Stimulated activated CD4-positive, alpha-beta T cell treated with anti-CD3 and anti-CD28 coated beads, Interleukin-15, amount 100 ng/mL, for 24 hours (primary cell): ENCODE results near the gene NES.
A peak's percentile ranks its signal among the peaks of the same experiment; 100 is the strongest.

Experiments
- DNase-seq: peaks from one replicate; pipeline ENCODE4 v3.0.0-alpha.2; 2020

NES gene

DNA sequence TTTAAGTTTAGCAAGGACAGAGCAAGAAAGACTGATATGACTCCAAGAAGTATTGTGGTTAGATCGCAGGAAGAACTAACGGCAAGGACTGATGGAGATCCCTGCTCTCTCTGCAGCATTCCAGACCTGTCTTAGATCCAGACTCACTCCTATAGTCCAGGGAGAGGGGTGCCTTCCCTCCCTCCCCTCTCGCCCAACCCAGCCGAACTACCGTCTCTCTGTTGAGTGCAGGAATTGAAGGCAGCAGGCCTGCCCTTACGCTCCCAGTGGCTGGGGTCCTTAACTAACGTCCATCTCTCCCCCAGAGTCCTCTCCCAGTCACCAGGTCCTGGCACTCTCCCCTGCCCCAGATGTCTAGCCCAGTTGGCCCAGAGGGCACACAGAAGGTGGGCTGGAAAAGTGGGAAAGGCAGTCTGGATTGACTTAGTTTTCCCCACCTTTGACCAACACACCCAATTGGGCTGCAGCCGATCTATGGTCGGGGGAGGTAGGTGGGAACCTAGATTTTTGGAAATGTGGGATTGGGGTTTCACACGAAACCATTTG, 27.0 kb upstream of the NES start:
- DNase-seq, result no peak

DNA sequence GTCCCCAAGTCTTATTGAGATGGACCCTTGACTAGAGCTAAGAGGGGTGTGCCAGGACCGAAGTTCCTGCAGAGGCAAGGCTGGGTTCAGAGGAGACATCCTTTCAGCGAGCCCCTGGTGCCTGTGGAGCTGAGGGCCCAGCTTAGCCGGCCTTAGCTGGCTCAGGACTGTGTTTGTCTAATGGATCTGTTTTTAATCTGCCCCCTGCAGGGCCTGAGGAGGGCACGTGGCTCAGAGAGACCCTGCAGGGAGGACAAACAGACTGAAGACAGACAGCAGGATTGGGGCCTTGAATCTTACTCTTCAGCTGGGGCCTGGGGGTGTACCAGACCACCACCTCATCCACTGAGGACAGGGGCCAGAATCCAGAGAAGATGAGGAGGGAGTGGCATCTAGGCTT, 26.5 kb upstream of the NES start:
- no peak for DNase-seq

DNA sequence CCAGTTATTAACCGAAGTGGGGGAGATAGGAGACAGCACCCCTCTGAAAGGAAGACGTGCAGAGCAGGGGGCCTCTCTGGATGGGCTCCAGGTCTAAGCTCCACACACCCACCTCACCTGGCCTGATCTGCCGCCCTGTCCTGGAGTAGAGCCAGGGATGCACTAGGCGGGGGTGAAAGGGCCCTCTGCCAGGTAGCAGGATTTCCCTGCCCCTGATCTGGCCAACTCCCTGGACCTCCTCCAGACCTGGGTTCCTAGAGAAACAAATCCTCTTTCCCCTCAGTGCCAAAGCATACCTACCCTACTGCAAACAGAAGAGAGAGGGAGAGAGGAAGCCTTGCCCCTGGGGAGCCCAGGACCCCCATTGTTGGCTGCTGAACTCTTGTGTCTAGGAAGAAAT, 26.1 kb upstream of the NES start:
- DNase-seq, result no peak

DNA sequence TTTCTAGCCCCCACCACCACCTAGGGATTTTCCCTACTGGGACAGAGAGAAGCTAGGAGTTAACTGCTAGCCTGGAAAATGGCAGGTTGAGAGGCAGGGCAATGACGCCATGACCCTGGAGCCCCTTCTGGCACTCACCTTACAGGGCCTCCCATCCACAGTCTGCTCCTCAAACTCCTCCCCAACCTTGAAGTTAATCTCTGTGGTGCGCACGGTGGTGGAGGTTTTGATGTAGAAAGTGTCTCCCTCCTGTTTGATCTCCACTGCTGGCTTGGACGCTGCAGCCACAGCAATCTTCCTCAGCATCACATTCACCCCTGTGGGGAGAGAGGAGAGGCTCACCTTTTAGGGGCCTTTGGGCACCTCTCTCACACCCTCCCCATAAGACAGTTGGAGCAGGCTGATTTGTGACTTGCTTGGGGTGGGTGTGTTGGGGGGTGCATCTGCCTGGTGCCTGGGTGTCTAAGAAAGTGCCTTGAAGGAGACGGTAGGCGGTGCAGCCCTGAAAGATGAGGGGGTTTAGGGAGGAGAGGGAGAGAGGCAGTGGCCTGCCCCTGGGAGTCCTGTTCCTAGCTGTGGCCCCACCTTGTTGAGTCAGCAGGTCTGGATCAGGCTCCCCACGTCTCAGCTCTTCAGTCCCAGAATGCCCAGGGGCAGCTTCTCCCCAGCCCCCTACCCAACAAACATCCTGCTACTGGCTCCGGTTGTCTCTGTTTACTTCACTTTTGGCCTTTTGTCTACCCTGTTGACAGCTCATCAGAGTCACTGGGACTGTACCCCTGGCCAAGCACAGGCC, 23.7 kb upstream of the NES start:
- no peak for DNase-seq

DNA sequence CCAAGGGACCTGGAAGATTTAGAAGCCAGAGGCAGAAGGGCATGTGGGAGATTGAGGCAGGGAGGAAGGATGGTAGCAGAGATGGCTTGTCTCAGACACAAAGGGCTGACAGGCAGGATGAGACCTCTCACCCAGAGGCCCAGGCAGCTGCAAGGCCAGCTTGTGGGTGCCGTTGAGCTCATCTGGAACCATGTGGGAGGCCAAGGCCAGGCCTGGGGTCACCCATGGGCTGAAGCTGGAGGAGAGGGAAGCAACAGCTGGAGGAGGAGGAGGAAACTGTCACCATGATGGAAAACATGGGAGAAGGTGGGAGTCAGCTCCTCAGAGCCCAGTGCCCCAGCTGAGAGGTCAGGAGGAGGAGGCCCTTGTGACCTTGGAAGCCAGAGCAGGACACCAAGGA, 21.8 kb upstream of the NES start:
- DNase-seq, result no peak

DNA sequence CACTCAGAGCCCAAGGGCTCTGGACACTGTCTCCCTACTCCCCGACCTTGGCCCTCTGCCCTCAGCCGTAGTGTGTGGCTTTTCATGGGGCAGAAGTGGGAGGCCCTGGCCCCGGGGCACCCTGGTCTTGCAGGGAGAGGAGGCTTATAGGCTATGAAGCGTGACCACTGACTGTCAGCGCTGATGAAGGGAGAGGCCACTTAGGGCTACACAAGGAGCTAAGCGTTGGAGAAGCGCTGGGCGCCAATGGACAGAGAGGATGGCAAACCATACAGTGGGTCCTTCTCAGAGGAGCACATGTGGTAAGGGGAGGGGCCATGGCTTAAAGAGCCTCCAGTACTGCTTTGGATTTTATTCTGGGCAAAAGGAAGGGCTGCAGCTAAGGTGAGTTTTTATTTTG, 20.3 kb upstream of the NES start:
- DNase-seq, result no peak

DNA sequence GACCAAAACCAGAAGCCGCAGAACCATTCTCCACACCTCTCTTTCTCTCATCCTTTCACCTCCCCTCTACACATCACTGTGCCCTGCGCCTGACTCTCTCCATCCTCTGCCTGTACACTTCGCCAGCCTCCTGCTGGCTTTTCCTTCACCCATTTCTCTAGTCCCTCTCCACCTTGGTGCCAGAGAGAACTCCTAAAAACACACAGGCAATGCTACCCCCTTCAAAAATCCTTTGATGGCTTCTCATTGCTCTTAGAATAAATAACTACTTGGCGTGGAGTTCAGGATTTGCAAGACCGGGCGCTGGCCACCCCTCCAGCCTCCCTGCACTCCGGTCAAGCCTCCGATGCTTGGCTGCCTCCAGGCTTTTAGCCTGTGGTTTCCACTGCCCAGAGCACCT, 19.5 kb upstream of the NES start:
- DNase-seq, result no peak

DNA sequence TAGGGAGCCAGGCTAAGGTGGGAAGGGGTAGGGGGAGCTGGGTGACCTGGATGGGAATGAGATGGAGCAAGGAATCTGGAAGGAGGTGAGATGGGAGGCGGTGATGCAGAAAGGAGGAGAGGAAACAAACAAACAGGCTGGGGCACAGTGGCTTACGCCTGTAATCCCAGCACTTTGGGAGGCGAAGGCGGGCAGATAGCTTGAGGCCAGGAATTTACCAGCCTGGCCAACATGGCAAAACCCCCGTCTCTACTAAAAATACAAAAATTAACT, 17.4 kb upstream of the NES start:
- DNase-seq, result no peak

DNA sequence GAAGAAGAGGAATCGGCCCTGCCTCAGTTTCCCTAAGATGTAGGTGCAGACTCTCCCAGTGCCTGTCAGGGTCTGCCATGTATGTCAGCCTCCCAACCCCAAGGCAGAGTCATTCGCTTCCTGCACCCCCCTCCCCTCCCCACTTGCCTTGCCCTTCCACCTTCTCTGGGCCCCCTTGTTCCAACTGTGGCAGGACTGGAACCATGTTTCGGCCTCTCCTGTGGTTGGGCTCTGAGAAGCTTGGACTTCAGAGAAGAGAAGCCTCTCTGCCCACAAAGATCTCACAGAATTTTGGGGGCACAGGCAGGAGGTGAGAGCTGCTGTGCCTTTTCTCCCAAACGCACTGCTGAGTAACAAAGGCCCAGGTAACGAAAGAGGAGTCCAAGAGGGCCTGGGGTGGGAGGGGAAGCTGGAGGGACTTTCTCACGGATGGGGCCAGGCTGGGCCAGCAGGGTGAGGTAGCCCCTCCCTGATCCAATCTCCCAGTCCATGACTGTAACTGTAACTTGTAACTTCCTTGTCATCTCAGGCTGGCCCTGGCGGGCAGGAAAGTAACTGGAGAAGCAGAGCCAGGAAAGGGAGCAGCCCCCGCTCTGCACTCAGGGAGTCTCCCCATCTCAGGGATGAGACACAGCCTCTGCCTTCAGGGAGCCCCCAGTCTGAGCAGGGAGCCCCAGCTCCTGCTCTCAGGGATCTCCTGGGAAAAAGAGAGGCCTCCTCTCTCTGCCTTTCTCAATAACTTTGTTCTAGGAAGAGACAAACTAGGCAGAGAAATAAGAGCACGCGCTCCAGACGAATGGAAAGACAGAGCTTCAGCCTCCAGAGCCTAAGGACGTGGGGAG, 16.9 kb upstream of the NES start:
- no peak for DNase-seq

DNA sequence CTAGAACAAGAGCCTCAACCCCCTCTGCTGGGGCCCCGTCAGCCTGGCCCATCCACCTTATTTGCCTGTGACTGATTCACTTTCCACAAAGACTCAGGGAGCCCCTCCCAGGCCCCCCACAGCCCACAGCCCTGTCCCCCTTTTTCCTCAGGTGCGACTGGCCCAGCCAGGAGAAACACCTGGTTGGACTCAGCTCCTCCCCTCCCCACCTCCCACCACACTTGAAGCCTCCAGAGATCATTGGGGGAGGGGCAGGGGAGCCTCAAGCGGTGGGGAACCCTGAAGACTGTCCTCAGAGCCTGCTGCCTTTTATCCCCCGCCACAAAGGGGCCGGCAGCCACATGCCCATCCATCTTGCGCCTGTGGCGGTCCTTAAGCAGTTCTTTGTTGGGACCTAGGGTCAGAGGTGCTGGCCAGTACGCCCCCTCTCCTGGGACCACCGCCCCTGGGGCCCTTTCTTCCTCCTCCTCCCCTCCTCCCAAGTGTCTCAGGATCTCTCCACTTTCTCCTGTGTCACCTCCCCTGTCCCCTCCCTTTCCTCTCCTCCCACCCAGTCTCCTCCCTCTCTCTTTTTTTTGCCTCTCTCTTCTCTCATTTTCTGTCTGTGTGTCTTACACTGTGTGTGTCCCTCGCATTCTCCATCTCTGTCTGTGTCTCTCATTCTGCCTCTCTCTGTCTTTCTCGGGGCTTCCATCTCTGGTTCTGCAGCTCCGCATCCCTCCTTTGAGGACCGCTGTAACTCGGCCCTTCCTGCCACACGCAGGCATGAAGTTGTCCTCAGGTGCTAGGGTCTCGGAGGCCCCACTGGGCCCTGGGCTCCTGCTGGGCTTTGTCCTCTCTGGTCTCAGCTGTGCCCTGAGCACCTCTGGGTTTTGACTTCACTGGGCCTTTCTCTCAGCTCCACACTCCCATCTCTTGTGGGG, 16.0 kb upstream of the NES start:
- DNase-seq, result no peak

DNA sequence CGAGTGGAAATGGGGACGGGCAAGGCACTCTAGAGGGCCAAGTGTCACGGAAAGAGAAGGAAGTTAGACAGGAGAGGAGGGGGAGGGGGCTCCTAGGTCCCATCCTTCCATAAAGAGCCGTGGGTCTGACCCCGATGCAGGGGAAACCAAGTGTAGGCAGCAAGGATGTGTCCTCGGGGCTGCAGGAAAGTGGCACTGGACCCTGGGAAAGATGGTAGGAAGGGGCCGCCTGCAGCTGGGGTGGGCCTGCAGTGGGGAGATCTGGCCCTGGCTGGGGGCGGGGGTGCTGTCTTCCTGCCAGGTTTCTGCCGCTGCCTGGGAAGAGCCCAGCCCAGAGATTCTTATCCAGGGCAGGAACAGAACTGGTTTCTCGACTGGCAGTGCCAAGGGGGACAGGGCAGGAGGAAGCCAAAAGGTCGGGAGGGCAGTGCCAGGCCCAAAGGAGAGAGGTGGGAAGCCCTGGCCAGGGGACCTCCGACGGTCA, 15.3 kb upstream of the NES start:
- no peak for DNase-seq

DNA sequence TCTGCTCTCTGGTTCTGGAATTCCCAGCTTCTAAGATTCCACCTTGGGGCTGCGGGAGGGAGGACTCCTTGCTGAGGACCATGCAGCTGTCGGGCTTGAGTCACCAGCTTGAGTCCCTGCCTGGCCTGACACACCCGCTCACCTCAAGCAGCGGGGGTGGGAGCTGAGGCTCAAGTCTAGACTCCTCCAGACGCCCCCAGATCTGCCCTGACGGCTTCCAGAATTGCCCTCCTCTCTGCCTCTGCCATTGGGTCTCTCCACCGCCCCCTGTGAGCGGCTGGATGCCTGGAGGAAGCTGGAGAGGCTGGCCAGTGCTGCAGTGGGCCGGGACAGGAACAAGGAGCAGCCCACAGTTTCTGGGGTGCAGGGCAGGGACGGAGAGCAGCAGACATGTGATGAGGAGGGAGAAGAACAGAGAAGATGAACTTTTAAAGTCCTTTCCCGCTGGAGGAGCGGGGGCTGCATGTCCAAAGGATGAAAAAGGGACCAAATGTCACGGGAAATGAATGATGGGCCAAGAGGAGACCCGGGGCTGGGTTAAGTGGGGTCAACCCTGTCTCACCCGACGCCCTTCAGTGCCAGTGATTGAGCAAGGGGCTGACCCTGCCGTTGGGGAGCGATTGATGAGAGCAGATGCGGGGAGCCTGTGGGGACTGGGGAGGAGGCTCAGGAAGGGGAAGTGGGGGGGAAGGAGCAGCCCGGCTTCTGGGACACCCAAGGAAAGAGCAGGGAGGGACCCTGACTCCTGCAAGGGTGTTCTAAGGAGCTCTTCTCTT, 14.6 kb upstream of the NES start:
- DNase-seq, result no peak

DNA sequence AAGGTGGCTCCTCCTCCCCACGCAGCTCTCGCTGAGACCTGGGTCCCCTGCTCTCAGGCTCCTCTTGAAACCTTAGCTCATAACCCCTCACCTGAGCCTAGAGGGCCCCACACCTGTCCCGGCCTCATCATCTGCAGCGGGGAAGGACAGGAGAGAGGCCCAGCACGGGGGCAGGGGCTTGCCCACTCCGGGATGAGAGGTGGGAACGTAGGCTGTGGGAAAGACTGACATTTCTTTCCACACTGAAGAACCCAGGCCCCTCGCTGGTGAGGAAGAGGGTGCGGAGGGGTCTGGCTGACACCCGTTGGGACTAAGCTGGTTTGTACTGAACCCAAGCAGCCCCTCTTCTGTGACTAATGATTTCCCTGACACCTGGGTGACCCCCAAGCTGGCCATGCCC, 14.0 kb upstream of the NES start:
- DNase-seq, result no peak

DNA sequence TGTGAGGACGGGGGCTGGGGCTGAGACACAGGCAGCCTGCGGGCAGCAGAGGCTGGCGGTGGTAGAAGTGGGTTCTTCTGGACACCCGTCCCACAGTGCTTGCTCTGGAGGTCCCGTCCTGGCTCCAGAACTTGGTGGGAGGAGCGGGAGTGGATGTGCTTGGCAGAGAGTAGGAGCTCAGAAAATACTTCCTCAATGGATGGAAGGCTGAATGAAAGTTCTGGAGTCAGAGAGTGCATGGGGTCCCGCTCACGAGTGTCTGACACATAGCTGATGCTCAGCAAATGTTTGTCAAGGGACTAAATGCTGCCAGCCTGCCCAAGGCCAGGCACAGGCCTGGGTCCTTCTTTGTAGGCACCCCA, 13.4 kb upstream of the NES start:
- no peak for DNase-seq

DNA sequence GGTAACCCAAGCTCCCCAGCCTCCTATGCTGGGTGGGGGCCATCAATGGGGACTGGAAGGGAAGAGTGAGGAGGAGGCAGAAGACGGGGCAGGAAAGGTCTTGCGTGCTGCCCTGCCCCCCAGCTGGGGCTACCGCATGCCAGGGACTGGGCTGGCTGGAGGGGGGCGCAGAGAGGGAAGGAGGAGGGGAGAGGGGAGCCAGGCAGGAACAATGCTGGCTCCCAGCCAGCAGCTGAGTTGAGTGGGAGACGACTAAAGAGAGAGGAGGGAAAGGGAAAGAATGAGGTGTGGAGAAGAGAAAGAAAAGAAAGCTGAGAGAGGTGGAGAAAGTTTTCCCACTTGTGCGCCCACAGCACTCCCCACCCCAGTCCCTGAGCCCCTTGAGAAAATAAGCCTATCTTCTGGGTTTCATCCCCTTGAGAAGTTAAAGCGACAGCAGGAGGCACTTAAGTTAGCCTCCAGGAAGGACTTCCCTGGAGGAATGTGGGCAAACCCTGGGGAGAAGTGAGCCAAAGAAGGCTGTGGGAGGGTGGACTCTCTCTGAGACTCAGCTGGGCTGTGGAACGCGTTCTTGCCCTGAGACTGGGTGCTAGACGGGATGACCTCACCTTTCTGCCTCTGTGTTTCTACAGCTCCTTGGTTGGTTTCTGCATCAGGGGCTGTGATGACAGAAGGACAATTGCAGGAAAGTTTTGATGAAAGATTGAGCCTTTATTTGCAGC, 12.9 kb upstream of the NES start:
- DNase-seq, result no peak

DNA sequence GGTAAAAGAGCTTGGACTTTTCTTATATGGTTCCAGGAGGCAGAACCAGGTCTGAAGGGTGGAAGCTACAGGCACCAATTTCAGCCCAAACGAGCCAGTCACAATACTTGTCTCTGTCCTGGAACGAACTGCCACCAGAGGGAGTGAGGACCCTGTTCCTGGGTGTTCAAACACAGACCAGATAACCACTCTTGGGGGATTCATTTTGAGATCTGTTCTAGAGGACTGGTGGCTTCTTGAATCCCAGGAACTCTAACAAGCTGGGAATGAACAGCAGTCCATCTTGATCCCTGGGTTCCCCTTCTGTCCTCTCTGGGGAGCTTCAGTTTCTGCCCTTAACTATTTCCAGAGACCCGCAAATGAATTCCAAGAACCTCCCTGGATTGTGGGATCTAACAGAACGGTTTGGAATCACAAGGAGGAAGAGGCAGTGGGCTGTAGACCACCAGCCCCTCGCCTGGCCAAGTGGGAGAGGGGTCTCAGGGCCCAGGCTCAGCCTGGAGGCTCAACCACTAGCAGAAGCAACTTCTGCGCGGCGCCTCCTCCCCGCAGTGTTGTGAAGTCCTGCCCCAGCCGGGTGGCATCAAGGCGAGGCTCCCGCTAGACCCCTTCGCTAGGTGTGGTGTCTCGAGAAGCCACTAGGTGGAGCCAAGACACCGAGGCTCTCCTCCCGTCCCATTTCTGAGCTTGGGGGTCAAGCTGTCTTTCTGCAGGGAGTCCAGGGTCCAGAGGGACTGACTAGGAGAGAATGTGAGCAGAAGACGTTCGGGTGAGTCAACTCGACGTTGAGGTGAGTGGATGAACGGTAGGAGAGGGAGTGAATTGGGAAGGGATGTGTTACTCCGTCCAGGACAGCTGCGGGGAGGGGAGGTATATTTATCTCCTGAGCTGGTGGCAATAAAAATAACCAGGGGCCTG, 12.1 kb upstream of the NES start:
- peak; percentile 82 for DNase-seq

DNA sequence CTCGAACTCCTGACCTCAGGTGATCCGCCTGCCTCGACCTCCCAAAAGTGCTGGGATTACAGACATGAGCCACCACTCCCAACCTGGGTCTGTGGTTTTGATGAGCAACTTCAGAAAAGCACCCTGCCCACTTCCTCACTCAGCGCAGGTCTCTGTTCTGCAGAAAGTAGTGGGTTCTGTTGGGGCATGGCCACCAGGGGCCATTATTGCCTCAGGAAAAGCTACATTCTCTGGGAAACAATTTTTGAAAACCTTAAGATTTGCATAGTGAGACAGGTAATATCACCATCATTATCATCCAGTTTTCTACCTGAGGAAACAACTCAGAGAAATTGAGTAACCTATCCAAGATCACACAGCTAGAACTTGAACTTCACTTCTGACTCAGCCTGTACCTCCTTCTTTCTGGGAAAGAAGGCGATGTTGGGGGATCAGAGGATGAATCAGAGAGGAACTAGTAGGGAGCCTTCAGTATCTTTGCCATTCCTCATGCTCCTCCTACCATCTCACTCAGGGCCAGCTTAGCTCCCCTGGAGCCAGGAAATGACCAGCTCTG, 7.1 kb upstream of the NES start:
- DNase-seq, result peak; percentile 55

DNA sequence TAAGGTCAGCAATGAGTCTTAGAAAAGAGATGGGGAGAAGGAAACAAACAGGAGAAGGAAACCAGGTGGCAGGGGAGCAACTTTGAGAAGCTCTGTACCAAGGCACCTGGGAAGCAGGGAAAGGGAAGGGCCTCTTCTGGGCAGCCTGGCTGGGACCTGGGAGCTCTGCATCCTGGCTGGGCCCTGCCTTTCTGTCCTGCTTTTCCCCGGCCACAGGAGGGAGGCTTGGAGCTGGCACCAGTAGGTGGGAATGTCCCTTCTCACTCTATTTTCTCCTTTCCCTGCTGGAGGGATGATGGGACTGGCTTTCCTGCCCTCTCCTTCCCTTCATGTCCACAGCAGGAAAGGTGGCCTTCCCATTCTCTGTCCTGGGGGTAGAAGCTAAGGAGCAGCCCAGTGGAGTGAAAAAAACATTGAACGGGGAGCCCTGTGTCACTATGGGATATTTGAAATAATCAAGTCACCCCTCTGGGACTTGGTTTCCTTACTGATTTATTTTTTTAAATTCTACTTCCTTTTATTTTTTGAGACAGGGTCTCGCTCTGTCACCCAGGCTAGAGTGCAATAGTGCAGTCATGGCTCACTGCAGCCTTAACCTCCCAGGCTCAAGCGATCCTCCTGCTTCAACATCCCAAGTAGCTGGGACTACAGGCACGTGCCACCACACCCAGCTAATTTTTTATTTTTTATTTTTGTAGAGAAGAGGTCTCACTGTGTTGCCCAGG, 5.1 kb upstream of the NES start:
- DNase-seq, result no peak

DNA sequence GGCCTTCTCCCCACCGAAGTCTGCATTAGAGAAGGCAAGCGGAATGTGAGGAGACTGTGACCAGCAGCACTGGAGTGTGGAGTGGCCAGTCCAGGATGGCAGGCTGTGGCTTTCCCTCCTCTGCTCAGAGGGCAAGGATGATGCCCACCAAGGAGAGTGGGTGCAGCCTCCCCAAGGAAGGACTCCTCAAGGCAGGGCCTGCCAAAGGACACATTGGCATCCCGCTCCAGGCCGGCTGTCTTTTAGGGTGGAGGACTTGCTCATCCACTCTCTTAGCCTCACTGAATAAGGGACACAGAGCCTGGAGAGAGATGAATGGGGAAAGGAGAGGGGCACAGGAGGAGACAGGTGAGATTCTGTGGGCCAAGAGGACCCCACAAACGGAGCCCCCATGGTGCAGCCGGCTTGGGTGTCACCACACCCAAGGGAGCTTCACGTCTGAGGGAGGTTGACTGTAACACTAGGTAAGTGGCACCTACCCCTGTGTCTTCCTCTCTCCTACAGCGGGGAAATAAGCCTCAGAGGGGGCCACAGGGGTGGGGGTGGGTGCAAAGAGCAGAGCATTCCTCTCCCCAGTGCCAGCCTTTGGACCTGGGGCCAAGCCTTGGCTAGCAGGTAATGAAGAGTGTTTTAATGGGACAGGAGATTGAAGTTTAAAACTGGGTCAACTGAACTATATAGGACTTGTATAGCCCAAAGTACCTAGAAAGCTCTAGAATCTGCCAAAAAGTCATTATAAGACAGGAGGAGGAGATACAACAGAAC, 4.2 kb upstream of the NES start:
- DNase-seq, result no peak
